ENCODE results near the gene SPTBN5.

GRCh38 chr15:41932101-41932500 is 38.2 kb upstream of the SPTBN5 start:
- TF ChIP-seq EZH2 (IDR thresholded peaks at IDR 0.05; ENCODE audit: low read depth, unreplicated experiment) (no peak), CTCF (conservative IDR thresholded peaks at IDR 0.05; ENCODE audit: low read depth in 2 of 2) (no peak), JUNB (IDR thresholded peaks at IDR 0.05; ENCODE audit: unreplicated experiment) (no peak), ETS1 (IDR thresholded peaks at IDR 0.05) (no peak), STAT1 (IDR thresholded peaks at IDR 0.05; ENCODE audit: unreplicated experiment) (no peak), REST (IDR thresholded peaks at IDR 0.05; ENCODE audit: unreplicated experiment) (no peak), CREB1 (CRISPR knock-in tag; IDR thresholded peaks at IDR 0.05; ENCODE audit: low read depth) (no peak), POLR2AphosphoS5 (IDR thresholded peaks at IDR 0.05; ENCODE audit: low read depth) (no peak), EZH2phosphoT487 (IDR thresholded peaks at IDR 0.05; ENCODE audit: unreplicated experiment) (no peak)
